ENCODE measurements around the gene TOP2B. TPM values are rescaled to one million over a fixed set of nuclear protein-coding genes. Genes with fewer than 3 reads are reported as not detected.

Gene TOP2B
- polyA plus RNA-seq, 5 donors: 199 to 341 (median 295) TPM

DNA sequence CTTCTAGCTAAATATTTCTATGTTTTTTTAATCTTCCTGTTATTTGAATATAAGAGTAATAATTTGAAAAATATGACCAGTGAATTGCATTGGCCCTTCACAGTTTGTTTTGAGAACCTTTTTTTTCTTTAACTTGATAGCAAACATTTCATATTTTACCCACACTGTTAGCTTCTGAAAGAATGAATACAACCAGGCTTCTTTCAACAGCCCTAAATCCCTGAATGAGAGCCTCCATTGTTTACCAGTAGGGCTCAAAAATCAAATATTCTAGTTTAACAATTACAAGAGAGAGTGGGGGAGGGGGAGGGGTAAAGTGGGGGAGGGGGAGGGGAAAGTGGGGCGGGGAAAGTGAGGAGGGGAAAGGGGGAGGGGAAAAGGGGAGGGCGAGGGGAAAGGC, 14.5 kb upstream of the TOP2B start:
- no peak for DNase-seq

DNA sequence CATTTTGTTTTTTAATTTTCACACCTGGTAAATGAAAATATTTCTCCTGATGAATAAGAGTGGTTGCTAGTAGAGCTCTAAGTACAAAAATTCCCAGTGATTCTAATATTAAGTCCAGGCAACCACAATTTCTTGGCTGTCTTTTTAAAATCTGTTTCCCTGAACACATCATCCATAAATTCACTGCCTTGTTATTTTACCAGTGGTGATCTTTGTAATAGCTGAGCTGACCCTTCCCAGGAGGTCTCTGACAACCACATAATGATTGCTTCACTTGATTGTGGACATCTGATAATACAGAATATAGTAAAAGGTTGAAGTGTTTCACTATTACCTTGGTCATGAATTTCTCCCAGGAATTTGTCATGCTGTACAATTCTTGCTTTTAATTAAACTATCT, 13.9 kb upstream of the TOP2B start:
- no peak for DNase-seq

DNA sequence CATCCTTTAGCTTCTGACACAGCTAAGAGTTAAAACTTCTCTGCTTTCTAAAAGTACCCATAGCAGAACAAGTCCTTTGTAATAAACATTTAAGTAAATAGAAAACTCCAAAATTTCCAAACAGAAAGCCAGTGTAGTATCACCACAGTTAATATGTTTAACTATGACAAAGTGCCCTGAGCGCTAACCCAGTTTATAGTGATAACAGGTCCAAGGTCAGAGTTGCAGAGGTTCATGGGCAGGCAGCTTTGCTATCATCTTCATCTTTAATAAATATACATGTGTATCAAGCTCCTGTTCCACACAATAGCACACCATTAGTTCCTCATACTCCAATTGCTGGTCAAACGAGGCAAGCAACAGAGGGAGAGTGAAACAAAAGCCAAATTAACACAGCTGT, 12.4 kb upstream of the TOP2B start:
- no peak for DNase-seq

DNA sequence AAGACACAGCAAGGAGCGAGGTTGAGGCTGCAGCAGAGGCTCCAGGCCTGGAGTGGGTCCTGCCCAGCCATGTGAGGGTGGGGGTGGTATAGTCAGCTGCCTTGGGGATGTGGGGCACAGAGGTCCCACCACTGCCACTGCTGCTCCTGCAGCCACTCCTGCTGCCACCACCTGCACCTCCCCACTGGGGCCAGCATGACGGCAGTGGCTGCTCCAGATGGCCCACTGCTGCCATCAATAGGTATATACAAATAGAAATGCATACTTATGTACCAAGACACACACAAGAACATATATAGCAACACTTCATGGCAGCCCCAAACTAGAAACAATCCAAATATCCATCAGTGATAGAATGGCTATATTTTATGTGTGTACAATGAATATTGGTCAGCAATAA, 10.0 kb upstream of the TOP2B start:
- no peak for DNase-seq

DNA sequence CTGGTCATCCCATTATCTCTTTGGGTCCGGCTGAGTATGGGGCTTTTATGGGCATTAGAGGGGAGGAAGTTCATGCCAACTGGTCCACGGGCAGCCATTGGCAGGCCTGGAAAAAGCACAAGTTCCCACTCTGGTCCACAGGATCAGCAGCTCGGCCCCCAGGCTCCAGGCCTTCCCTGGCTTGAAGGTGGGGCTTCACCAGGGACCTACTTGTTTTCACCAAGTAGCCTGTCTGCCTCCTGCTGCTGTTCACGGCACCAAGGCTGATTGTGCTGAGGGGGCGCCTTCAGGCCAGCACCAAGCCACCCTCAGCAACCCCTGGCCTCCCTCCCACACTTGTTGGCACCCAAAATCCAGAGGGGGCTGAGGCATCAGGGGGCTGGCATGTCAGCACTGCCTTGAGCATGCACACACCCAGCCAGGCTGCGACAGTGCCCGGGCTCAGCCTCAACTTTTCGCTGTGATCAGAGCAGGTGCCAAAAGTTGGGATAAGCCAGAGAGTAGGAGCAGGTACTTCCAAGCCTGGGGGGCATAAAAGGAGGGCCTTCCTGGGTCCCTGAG, 9.1 kb upstream of the TOP2B start:
- DNase-seq: no peak

DNA sequence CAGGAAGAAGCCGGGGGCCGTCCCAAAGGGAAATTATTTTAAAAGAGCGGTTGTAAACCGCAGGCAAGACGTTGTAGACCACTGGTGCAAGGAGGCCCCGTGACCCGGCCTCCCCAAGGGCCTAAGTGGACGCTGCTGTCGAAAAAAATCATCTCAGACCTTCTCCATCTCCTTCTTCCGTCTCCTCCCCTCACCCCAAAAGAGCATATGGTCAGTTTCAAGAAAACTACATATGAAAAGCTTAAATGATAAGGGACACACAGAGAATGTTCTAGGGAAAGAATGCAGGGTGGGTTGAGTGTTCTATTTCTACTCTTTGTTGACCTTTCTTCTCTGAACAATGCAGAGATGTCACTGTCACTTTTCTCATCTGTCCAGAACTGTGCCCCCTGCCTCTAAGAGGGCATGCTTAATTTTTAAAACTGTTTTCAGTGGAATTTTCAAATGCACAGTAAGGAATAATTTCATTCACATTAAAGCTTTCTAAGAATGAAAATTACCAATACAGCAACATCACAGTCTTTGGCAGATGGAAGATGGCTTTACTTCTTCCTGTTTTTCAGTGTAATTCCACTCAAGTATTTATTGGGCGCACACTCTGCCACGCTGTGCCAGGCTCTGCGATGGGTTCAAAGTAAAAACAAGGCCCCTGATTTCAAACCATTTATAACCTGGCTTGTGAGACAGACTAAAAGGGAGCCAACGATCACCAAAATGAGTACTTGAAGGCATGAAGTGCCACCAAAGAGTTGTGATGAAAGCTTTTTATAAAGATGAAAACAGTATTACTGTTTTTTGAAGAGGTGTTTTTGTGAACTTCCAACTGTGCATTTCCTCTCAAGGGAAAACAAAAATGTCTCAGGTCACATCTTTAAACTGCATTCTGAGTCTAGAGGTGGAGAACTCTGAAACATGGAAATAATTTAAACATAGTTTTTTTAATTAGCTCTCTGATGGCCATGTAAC, 891 bp upstream of the TOP2B start:
- DNase-seq: peak in 1 of 2 donors; percentile 9

DNA sequence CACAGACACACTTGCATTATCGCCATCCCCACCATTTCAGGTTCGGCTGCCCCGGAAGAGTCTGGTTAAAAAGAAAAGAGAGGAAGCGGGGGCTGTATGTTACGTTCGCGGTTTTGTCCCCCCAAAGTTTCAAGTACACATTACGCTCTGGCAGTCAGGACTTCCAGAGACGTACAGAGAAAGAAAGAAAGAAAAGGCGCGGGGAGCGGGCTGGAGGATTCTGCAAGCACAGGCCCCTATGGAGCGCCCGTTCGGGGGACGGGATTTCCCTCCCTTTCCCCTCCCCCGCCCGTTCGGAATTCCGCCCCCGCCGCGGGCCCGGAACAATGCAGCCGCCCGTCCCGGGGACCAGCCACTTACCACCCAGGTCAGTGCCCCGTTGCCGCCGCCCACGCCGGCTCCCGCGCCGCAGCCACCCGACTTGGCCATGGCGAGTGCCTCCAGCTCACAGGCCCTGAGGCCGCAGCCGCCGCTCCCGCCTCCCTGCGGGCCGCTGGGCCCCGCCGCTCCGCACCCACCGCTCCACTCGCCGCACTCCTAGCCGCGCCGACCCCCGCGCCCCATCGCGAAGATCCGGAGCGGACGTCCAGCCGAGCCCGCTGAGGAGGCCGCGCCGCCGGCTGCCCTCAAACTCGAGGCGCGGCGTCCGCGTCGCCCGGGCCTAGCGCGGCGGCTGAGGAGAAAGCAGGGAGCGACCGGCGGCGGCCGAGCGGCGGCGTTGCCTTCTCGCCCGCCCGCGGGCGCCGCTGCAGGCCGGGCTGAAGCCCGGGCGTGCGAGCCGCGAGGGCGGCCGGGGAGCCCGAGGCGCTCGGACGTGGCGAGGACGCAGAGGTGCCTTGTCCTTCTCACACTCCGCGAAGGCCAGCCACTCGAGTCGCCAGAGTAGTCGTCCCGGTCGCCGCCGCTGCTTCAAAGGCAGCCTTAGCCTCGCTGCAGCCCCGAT, 567 bp downstream of the TOP2B start:
- DNase-seq: peak; percentile 51 to 62

DNA sequence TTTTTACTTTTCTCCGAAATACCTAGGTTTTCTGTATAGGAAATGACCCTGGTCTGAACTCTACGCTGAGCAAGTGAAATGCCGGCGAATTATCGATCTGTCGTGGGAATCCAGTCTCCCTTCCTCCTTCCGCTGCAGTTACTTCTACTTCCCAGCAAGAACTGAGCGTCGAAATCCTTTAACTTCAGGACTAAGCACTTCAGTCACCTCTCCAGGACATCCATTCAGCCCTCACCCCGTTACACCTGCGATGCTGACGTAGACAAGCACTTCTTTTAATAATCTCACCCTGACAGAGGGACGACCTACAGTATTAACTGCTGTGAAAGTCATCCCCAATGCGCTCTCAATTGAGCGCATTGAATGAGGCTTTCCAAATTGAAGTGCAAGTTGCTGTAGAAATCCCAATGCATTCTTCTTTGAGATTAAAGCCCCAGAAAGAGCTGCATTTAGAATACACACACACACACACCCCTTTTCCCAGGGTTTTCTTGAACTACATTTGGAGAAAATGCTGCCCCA, 1.3 kb downstream of the TOP2B start:
- DNase-seq: peak; percentile 29 to 31

DNA sequence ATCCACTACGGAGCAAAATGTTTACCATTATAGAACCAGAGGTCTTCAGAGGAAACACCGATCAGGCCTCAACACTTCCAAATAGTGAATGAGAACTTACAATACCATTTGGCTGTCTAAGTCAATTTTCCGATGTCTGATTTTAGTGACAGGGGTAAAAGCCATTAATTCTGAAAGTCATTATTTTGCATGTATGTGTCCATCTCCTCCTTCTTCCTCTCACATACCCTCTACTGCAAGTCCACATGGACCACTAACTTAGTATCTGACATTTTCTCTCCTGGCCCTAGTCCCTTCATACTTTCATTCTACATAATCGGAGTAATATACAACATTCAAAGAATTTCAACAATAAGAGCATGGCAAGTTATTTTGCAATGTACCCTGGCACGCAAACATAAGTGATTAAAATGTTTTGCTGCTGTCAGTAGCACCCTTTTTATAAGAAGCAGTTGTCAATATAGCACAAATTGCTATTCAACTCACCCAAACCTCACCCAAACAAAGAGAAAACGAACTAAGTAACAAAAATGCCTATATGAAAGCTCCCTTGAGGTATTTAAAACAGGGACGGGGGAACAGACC, 1.9 kb downstream of the TOP2B start:
- peak in 1 of 2 donors; percentile 12 for DNase-seq

DNA sequence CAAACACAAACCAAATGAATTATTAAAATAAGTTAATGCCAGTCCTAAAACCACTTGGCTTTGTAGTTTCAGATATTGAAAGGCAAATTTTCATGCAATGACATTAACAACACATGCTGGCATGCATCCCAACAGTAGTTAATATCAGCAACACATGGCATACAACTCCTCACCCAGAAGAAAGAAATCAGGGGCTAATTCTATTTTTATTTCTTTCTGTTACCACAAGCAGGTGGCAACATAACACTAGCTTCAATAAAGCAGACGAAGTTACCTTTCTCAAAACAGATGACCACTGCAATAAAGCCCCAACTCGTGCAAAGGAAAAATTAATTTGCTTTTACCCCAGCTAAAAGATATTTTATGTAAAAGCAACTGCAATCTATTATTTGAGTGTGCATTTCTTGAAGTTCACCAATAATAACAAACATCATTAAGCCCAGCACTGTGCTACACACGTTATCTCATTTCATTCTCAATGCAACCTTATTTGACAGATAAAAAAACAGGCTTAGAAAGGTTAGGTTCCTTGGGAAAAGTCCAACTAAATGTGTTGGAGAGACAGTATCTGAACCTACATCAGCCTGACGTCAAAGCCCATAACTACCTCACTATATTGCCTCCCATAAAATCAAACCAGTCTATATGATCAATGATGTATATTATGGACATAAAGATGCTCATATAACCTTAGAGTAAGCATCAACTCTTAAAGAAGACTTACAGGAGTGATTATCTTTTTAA, 2.8 kb downstream of the TOP2B start:
- peak in 1 of 2 donors; percentile 6 for DNase-seq

DNA sequence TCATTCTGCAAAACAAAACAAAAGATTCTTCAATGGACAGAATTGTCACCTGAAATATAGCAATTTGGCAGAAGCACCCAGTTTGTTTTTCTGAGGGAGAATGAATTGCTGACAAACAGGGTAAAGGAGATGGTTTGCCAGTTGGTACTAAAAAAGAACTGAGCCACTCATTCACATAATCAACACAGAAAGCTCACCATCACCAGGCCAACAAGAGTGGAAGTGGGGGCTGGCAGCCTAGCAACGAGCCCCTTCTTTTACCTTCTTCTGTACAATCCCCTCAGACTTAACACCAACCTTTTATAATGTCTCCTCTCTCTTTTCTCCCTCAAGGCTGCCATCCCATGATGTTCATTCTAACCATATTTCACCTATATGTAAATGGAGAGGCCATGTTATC, 5.9 kb downstream of the TOP2B start:
- no peak for DNase-seq

DNA sequence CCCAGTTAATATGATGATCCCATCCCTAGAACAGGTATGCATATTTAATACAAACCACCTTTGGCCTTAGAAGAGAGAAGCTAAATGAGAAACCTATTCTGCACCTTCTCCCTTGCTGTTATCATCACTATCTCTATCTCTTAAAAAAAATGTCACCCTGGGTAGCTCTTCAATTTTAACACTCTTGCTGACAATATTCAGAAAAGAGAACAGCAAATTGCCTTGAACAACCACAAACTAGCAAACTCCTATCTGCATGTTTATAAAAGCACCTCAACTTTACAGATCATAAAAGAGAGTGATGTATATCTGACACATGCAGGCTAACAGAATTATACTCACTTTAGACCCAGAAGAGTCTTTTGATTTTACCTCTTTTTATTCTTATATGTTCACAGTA, 7.4 kb downstream of the TOP2B start:
- DNase-seq: no peak

DNA sequence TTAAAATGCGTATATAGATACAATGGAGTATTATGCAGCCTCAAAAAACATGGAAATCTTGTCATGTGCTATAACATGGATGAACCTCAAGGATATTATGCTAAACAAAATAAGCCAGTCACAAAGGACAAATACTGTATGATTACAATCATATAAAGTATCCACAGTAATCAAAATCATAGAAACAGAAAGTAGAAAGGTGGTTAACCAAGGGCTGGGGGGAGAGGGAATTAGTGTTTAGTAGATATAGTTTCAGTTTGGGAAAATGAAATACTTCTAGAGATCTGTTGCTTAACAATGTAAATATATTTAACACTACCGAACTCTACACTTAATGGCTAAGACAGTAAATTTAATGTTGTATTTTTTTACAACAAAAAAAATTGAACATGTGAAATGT, 9.0 kb downstream of the TOP2B start:
- no peak for DNase-seq

DNA sequence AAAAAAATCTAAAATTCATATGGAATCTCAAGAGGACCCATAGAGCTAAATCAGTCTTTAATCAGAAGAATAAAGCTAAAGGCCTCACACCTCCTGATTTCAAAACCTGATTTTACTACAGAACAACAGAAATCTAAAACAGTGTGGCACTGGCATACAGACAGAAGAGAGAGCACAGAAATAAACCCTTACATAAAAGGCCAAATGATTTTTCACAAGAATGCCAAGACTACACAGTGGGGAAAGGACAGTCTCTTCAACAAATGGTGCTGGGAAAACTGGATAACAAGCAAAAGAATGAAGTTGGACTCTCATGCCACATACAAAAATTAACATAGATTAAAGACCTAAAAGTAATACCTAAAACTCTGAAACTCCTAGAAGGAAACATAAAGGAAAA, 10.1 kb downstream of the TOP2B start:
- DNase-seq: no peak

DNA sequence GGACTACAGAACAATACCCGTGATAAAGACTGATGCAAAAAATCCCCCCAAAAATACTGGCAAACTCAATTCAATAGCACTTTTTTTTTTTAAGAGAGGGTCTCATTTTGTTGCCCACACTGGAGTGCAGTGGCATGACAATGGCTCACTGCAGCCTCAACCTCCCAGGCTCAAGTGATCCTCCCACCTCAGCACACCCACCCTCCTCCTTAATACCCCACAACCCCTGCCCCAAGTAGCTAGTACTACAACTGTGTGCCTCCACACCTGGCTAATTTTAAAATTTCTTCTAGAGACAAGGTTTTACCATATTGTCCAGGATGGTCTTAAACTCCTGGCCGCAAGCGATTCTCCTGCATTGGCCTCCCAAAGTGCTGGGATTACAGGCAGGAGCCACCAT, 11.4 kb downstream of the TOP2B start:
- no peak for DNase-seq

DNA sequence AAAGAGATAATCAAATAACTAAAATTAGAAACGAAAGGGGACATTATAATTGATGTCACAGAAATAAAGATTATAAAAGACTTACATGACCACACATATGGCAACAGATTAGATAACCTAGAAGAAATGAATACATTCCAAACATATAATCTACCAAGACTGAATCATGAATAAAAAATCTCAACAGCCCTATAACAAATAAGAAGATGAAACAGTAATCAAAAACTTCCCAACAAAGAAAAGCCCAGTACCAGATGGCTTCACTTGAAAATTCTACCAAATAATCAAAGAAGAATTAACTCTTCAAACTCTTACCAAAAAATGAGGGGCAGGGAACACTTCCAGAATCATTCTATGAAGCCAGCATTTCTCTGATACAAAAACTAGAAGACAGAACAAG, 11.8 kb downstream of the TOP2B start:
- no peak for DNase-seq

DNA sequence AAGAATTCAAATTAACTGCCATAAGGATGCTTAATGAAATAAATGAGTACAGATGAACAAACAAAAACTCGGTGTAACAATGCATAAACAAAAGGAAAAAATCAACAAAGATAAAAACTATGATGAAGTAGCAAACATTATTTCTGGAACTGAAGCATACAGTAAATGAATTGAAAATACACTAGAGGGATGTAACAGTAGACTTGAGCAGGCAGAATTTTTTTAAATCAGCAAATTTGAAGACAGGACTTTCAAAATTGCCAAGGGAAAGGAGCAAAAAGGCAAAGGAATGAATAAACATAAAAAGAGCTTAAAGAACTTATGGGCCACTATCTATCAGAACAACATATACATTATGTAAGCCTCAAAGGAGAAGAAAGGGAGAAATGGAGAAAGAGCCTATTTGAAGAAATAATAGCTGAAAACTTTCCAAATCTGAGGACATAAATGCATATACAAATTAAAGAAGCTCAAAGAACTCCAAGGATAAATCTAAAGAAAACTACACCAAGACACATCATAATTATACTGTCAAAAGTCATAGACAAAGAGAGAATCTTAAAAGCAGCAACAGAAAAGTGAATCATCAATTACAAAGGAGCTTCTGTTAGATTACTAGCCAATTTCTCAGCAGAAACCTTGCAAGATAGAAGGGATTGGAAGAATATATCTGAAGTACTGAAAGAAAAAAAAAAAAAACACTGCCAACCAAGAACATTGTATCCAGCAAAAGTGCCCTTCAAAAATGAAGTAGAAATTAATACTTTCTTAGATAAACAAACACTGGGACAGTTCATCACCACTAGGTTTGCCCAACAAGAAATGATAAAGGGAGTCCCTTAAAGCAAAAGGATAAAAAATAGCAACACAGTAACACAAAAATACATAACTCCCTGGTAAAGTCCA, 15.5 kb downstream of the TOP2B start:
- no peak for DNase-seq

DNA sequence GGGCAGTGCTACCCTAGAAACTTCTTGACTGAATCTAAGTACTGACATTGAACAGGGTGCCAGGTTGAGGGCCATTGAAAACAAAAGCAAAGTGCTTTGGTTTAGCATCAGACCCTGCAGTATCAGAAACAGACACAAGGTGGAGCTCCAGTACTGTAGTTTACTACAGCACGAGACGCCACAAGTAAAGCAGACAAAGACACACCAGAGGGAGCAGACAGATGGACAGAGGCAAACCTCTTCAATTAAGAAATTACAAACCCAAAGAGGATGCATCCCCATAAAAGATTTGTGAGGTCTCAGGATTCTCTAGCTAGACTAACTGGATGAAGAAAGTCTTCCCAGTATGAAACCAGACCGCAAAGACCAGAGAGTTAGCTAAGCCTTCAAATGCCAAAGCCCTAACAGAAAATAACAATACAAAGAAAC, 16.6 kb downstream of the TOP2B start:
- DNase-seq: peak; percentile 38 to 62

DNA sequence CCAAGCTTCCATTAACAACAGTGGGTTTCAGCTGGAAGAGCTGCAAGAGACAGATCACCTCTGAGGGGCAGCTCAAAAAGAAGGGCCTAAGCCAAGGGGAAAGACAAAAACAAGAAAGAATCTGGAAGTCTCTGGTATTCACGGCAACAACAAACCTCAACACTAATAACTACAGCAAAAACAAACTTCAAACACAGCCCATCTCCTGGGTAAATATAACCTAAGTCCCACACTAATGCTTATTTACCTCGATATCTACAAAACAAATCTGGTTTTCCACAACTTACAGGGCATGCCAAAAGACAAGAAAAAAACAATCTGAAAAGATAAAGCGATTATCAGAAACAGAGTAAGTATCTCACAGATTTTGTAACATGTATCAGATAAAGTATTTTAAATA, 29.7 kb downstream of the TOP2B start:
- no peak for DNase-seq

DNA sequence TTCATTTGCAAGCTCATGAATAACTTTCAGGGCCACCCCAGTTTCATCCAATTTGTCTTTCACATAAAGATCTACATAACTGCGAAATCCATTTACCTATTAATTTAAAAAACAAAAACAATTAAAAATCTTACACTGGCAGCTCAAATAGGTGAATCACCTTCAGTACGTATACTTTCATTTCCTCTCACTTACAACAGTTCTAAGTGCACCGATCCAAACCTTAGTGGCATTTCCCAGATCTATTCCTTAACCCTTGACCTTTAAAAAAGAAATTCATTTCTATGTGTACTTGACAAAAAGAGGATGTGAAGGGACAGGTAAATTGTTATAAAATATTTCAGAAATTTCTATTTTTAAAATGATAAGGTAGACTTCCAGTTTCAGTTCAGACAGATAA, 30.8 kb downstream of the TOP2B start:
- DNase-seq: no peak

Data from right lung (tissue), 5 donors.